GM23248 (cell line): Measurements from ENCODE around the gene KAZN.

Source experiments
- EZH2 ChIP-seq: fragments of 200-600 bp; sonication (generic); IDR thresholded peaks from 2 replicates; pipeline ENCODE4 v1.6.1; 2018; ENCODE audit warnings: antibody characterized with exemption, mild to moderate bottlenecking; ENCODE audit not compliant: insufficient read depth, poor library complexity, severe bottlenecking
- EZH2phosphoT487 ChIP-seq: fragments of 200-600 bp; sonication (generic); IDR thresholded peaks from 2 replicates; pipeline ENCODE4 v1.6.1; 2018; ENCODE audit warnings: antibody characterized with exemption, moderate library complexity, mild to moderate bottlenecking, low read depth; ENCODE audit not compliant: insufficient read depth

GRCh38 chr1:14784790-14785773 lies 186.6 kb downstream of the KAZN start:
- TF ChIP-seq EZH2: no peak
- TF ChIP-seq EZH2phosphoT487: no peak
